HEK293 (cell line): ENCODE results near the gene EEF1A2.

ENCODE experiments used
- CTCF ChIA-PET: fragments of 350-600 bp; formaldehyde crosslinking; extraction: SDS; loops from one replicate; lab custom pipeline; 2021; ENCODE audit warnings: antibody characterized with exemption; lab: Yijun Ruan, JAX
- POLR2A ChIA-PET: fragments of 300-600 bp; formaldehyde crosslinking; extraction: SDS; loops from one replicate; lab custom pipeline; 2020; ENCODE audit warnings: antibody characterized with exemption, inconsistent platforms; lab: Yijun Ruan, JAX
- H3K27ac ChIP-seq: fragments of 200-500 bp; sonication (Bioruptor generic); 2 replicates; pipeline ENCODE4 v1.5.1; 2014; ENCODE audit warnings: low read depth, low read length, control low read depth, inconsistent platforms; ENCODE audit errors: extremely low read depth
- H3K36me3 ChIP-seq, 2 experiments: fragments of 200-500 bp in 1 of 2; sonication (Bioruptor generic) in 1 of 2; 1 replicate in 1 of 2; 2 replicates in 1 of 2; pipeline ENCODE4 v1.5.1; 2014 to 2017; ENCODE audit warnings: inconsistent platforms in 2 of 2, low read length in 2 of 2; ENCODE audit not compliant: control insufficient read depth in 2 of 2, insufficient read depth in 1 of 2
- H3K4me1 ChIP-seq: fragments of 200-500 bp; sonication (Bioruptor generic); 2 replicates; pipeline ENCODE4 v1.5.1; 2014; ENCODE audit warnings: mild to moderate bottlenecking, low read length, inconsistent platforms; ENCODE audit not compliant: control insufficient read depth, insufficient read depth
- H3K4me3 ChIP-seq: 2 replicates; pipeline ENCODE4 v1.5.1; 2011; ENCODE audit warnings: low read depth, mild to moderate bottlenecking, control low read depth, low read length, moderate library complexity
- H3K9me3 ChIP-seq: fragments of 200-500 bp; sonication (Bioruptor generic); 2 replicates; pipeline ENCODE4 v1.5.1; 2014; ENCODE audit warnings: low read depth, low read length, inconsistent platforms; ENCODE audit not compliant: control insufficient read depth, insufficient read depth
- EGR2 ChIP-seq: fragments of 450-650 bp; formaldehyde crosslinking; IDR thresholded peaks from 2 replicates; pipeline ENCODE4 v1.5.1; 2016; ENCODE audit warnings: low read depth, missing biosample characterization, missing genetic modification characterization
- HOXA7 ChIP-seq: sonication (generic); formaldehyde crosslinking; IDR thresholded peaks from 2 replicates; pipeline ENCODE4 v1.8.1; 2022; ENCODE audit warnings: missing genetic modification reagents, borderline replicate concordance
- KLF1 ChIP-seq: fragments of 450-650 bp; formaldehyde crosslinking; IDR thresholded peaks from 2 replicates; pipeline ENCODE4 v1.5.1; 2016; ENCODE audit warnings: missing biosample characterization, missing genetic modification characterization
- SP7 ChIP-seq: fragments of 450-650 bp; formaldehyde crosslinking; IDR thresholded peaks from 2 replicates; pipeline ENCODE4 v1.5.1; 2016; ENCODE audit warnings: missing biosample characterization, missing genetic modification characterization
- ZNF138 ChIP-seq: fragments of 450-650 bp; formaldehyde crosslinking; IDR thresholded peaks from 2 replicates; pipeline ENCODE4 v1.5.1; 2016; ENCODE audit warnings: missing biosample characterization, missing genetic modification characterization, borderline replicate concordance
- ZNF140 ChIP-seq: fragments of 450-650 bp; formaldehyde crosslinking; IDR thresholded peaks from 2 replicates; pipeline ENCODE4 v1.5.1; 2016; ENCODE audit warnings: missing biosample characterization, missing genetic modification characterization
- ZNF366 ChIP-seq: fragments of 450-650 bp; formaldehyde crosslinking; conservative IDR thresholded peaks from 2 replicates; pipeline ENCODE4 v1.5.1; 2016; ENCODE audit warnings: missing biosample characterization, missing genetic modification characterization
- ZNF561 ChIP-seq: fragments of 450-650 bp; IDR thresholded peaks from 2 replicates; pipeline ENCODE4 v1.5.1; 2018; ENCODE audit warnings: missing biosample characterization, missing genetic modification characterization, borderline replicate concordance
- ZNF701 ChIP-seq: fragments of 450-650 bp; formaldehyde crosslinking; IDR thresholded peaks from 2 replicates; pipeline ENCODE4 v1.5.1; 2016; ENCODE audit warnings: missing biosample characterization, missing genetic modification characterization
- ZNF707 ChIP-seq: fragments of 450-650 bp; formaldehyde crosslinking; IDR thresholded peaks from 2 replicates; pipeline ENCODE4 v1.5.1; 2016; ENCODE audit warnings: missing biosample characterization, missing genetic modification characterization
- ZNF777 ChIP-seq: fragments of 450-650 bp; formaldehyde crosslinking; IDR thresholded peaks from 2 replicates; pipeline ENCODE4 v1.5.1; 2017; ENCODE audit warnings: missing biosample characterization, missing genetic modification characterization, borderline replicate concordance
- ZNF785 ChIP-seq: fragments of 450-650 bp; formaldehyde crosslinking; IDR thresholded peaks from 2 replicates; pipeline ENCODE4 v1.5.1; 2016; ENCODE audit warnings: missing biosample characterization, missing genetic modification characterization
- ZNF792 ChIP-seq: fragments of 450-650 bp; formaldehyde crosslinking; IDR thresholded peaks from 2 replicates; pipeline ENCODE4 v1.5.1; 2016; ENCODE audit warnings: missing biosample characterization, missing genetic modification characterization
- TF ChIP-seq, protein P1 (sequence below): fragments of 450-650 bp; formaldehyde crosslinking; IDR thresholded peaks from 2 replicates; pipeline ENCODE4 v1.5.1; 2016; ENCODE audit warnings: missing biosample characterization, missing genetic modification characterization, low read depth
- TF ChIP-seq, protein P2 (sequence below): fragments of 450-650 bp; formaldehyde crosslinking; IDR thresholded peaks from 2 replicates; pipeline ENCODE4 v1.5.1; 2016; ENCODE audit warnings: missing biosample characterization, missing genetic modification characterization, borderline replicate concordance
- TF ChIP-seq, protein P3 (sequence below): fragments of 450-650 bp; formaldehyde crosslinking; IDR thresholded peaks from 2 replicates; pipeline ENCODE4 v1.5.1; 2016; ENCODE audit warnings: missing biosample characterization, missing genetic modification characterization, low read depth
- TF ChIP-seq, protein P4 (sequence below): fragments of 450-650 bp; formaldehyde crosslinking; IDR thresholded peaks from 2 replicates; pipeline ENCODE4 v1.5.1; 2016; ENCODE audit warnings: missing biosample characterization, missing genetic modification characterization
- TF ChIP-seq, protein P5 (sequence below): fragments of 450-650 bp; formaldehyde crosslinking; IDR thresholded peaks from 2 replicates; pipeline ENCODE4; 2016; ENCODE audit warnings: missing biosample characterization, missing genetic modification characterization

The EEF1A2 gene

DNA sequence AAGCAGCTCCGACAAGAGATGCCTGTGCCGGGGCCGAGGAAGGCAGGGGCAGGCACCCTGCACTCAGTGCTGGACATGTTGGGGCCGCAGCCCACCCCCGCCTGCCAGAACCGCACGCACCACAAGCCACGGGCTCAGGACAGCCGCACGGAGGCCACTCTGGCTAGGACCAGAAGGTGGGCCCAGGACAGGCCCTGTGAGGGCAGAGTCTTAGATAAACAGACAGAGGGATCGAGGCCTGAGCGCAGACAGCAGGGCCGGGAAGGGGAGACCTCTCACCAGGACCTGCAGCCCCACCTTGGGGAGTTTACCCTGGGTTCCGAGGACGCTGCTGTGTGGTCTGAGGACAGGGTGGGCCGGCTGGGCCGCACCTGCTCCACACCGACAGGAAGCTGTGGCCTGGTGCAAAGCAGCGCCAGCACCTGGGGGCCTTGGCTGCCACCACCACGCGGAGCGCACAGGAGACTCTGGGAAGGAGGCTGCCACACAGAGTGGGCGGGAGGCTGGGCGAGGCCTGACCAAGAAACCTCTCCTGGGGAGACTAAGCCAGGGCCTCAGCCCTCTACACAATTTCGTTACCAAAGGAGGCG, 58.4 kb downstream of the EEF1A2 start:
- POLR2A ChIA-PET, result no interaction called here
- TF ChIP-seq KLF1 (tag by site-specific recombination) (peak; percentile 15; the same call in 1 of the 2 replicates), ZNF701 (no peak)
- TF ChIP-seq, all 188 proteins: peak for 1
- Histone ChIP-seq H3K9me3 (no peaks in the 10 kb centered on the region), H3K27ac (no peak overlapping the region), H3K36me3 (no peaks in the 10 kb centered on the region), H3K4me3 (no peak overlapping the region), H3K4me1 (peaks cover 10% of the 10 kb centered on the region)
- CTCF ChIA-PET, result interaction anchor here (0.7 to 0.9 kb wide), 3 partner anchors 15 to 102 kb away, joined by 3 to 6 read pairs (median 4); no protein-coding TSS in a partner anchor

DNA sequence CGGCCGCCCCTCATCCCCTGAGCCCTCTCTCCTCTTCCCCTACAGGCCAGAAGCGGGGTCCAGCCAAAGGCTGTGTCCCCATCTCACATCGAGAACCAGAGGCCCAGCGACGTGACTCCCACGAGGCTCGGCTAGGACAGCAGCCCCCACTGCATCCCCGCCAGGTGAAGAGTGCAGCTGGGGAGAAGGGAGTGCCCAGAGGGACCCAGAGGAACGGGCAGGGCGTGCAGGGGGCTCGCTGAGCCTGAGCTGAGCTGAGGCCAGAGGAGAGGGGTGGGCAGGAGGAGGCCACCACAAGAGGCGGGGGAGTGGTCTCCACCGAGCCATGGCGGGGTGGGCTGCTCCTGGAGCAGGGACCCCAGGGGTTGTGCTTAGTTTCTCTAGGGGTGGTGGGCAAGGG, 59.0 kb downstream of the EEF1A2 start:
- POLR2A ChIA-PET, result no interaction called here
- H3K9me3 ChIP-seq, result no peaks in the 10 kb centered on the region
- TF ChIP-seq ZNF138 (tag by site-specific recombination), result no peak
- TF ChIP-seq SP7 (tag by site-specific recombination), result no peak
- no peak for TF ChIP-seq ZNF792
- no peak for TF ChIP-seq EGR2
- TF ChIP-seq, all 188 proteins: peak for 0
- CTCF ChIA-PET, result no interaction called here
- Histone ChIP-seq H3K4me1 (peaks cover 10% of the 10 kb centered on the region), H3K36me3 (no peaks in the 10 kb centered on the region), H3K4me3 (no peak overlapping the region), H3K27ac (no peak overlapping the region)

DNA sequence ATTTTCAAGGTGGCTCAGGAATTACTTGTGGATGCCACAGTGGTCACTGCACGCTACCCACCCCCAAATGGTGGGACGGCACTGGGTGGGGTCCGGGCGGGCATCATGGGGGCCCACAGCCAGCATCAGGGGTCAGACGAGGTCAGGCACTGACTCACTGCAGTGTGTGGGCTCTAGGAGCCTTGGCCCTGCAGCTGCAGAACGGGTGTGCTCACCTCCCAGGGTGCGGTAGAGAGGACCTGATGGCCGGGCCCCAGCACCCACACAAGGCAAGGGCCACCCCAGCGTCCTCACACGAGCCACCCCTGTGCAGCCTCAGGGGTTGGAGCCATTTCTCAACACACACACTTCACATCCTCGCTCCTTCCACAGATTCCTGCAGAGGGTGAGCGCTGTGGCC, 60.8 kb downstream of the EEF1A2 start:
- Histone ChIP-seq H3K36me3 (no peaks in the 10 kb centered on the region), H3K4me1 (peaks cover 10% of the 10 kb centered on the region), H3K27ac (no peak overlapping the region), H3K4me3 (no peak overlapping the region)
- POLR2A ChIA-PET, result no interaction called here
- TF ChIP-seq, protein P1, sequence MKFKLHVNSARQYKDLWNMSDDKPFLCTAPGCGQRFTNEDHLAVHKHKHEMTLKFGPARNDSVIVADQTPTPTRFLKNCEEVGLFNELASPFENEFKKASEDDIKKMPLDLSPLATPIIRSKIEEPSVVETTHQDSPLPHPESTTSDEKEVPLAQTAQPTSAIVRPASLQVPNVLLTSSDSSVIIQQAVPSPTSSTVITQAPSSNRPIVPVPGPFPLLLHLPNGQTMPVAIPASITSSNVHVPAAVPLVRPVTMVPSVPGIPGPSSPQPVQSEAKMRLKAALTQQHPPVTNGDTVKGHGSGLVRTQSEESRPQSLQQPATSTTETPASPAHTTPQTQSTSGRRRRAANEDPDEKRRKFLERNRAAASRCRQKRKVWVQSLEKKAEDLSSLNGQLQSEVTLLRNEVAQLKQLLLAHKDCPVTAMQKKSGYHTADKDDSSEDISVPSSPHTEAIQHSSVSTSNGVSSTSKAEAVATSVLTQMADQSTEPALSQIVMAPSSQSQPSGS (tag by site-specific recombination), result no peak
- TF ChIP-seq, protein P2, sequence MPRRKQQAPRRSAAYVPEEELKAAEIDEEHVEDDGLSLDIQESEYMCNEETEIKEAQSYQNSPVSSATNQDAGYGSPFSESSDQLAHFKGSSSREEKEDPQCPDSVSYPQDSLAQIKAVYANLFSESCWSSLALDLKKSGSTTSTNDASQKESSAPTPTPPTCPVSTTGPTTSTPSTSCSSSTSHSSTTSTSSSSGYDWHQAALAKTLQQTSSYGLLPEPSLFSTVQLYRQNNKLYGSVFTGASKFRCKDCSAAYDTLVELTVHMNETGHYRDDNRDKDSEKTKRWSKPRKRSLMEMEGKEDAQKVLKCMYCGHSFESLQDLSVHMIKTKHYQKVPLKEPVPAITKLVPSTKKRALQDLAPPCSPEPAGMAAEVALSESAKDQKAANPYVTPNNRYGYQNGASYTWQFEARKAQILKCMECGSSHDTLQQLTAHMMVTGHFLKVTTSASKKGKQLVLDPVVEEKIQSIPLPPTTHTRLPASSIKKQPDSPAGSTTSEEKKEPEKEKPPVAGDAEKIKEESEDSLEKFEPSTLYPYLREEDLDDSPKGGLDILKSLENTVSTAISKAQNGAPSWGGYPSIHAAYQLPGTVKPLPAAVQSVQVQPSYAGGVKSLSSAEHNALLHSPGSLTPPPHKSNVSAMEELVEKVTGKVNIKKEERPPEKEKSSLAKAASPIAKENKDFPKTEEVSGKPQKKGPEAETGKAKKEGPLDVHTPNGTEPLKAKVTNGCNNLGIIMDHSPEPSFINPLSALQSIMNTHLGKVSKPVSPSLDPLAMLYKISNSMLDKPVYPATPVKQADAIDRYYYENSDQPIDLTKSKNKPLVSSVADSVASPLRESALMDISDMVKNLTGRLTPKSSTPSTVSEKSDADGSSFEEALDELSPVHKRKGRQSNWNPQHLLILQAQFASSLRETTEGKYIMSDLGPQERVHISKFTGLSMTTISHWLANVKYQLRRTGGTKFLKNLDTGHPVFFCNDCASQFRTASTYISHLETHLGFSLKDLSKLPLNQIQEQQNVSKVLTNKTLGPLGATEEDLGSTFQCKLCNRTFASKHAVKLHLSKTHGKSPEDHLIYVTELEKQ (tag by site-specific recombination), result no peak
- TF ChIP-seq ZNF561 (tag by site-specific recombination), result no peak
- TF ChIP-seq ZNF138 (tag by site-specific recombination), result no peak
- no peak for TF ChIP-seq HOXA7
- no peak for TF ChIP-seq ZNF777 (tag by site-specific recombination)
- no peak for TF ChIP-seq ZNF366 (tag by site-specific recombination)
- TF ChIP-seq, protein P3, sequence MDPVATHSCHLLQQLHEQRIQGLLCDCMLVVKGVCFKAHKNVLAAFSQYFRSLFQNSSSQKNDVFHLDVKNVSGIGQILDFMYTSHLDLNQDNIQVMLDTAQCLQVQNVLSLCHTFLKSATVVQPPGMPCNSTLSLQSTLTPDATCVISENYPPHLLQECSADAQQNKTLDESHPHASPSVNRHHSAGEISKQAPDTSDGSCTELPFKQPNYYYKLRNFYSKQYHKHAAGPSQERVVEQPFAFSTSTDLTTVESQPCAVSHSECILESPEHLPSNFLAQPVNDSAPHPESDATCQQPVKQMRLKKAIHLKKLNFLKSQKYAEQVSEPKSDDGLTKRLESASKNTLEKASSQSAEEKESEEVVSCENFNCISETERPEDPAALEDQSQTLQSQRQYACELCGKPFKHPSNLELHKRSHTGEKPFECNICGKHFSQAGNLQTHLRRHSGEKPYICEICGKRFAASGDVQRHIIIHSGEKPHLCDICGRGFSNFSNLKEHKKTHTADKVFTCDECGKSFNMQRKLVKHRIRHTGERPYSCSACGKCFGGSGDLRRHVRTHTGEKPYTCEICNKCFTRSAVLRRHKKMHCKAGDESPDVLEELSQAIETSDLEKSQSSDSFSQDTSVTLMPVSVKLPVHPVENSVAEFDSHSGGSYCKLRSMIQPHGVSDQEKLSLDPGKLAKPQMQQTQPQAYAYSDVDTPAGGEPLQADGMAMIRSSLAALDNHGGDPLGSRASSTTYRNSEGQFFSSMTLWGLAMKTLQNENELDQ, result no peak
- TF ChIP-seq ZNF707, result no peak
- TF ChIP-seq ZNF140 (tag by site-specific recombination), result no peak
- TF ChIP-seq, protein P4, sequence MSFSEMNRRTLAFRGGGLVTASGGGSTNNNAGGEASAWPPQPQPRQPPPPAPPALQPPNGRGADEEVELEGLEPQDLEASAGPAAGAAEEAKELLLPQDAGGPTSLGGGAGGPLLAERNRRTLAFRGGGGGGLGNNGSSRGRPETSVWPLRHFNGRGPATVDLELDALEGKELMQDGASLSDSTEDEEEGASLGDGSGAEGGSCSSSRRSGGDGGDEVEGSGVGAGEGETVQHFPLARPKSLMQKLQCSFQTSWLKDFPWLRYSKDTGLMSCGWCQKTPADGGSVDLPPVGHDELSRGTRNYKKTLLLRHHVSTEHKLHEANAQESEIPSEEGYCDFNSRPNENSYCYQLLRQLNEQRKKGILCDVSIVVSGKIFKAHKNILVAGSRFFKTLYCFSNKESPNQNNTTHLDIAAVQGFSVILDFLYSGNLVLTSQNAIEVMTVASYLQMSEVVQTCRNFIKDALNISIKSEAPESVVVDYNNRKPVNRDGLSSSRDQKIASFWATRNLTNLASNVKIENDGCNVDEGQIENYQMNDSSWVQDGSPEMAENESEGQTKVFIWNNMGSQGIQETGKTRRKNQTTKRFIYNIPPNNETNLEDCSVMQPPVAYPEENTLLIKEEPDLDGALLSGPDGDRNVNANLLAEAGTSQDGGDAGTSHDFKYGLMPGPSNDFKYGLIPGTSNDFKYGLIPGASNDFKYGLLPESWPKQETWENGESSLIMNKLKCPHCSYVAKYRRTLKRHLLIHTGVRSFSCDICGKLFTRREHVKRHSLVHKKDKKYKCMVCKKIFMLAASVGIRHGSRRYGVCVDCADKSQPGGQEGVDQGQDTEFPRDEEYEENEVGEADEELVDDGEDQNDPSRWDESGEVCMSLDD (tag by site-specific recombination), result no peak
- no peak for TF ChIP-seq ZNF785
- TF ChIP-seq, protein P5, sequence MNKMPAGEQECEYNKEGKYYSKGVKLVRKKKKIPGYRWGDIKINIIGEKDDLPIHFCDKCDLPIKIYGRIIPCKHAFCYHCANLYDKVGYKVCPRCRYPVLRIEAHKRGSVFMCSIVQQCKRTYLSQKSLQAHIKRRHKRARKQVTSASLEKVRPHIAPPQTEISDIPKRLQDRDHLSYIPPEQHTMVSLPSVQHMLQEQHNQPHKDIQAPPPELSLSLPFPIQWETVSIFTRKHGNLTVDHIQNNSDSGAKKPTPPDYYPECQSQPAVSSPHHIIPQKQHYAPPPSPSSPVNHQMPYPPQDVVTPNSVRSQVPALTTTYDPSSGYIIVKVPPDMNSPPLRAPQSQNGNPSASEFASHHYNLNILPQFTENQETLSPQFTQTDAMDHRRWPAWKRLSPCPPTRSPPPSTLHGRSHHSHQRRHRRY (tag by site-specific recombination), result no peak
- TF ChIP-seq, all 188 proteins: peak for 0
- CTCF ChIA-PET, result interaction anchor here (1.0 kb wide), 1 partner anchor 135 kb away, joined by 3 read pairs; no protein-coding TSS in a partner anchor
- no peaks in the 10 kb centered on the region for H3K9me3 ChIP-seq
